ENCODE data around the gene CD248.
"Not testable (repeated sequence)": the region's sequence is repeated elsewhere in the genome, so short reads cannot be mapped to it uniquely, and the experiment has no call there.

The CD248 gene

DNA sequence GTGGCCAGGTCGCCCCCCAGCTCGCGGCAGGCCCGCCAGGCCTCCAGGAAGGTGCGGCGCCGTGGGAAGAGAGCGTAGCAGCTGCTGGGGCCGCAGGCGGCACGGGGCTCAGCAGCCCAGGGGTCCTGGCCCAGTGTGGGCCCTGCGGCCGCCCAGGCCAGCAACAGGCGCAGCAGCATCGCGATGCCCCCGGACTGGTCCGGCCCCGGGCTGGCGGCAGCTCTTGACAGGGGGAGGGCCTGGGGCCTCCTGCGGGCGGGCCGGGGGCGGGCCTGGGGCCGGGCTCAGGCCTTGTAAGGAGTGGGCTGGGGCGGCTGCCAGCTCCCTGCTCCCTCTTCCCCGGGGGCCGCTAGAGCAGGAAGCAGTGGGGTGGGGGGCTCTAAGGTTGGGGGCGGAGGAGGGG is at the start of gene CD248:
TSS of gene CD248 (minus strand) at position 196 of the 403 bp plus-strand sequence. CDS start at position 179, 17 bp downstream.
- ATAC-seq, result no peak

DNA sequence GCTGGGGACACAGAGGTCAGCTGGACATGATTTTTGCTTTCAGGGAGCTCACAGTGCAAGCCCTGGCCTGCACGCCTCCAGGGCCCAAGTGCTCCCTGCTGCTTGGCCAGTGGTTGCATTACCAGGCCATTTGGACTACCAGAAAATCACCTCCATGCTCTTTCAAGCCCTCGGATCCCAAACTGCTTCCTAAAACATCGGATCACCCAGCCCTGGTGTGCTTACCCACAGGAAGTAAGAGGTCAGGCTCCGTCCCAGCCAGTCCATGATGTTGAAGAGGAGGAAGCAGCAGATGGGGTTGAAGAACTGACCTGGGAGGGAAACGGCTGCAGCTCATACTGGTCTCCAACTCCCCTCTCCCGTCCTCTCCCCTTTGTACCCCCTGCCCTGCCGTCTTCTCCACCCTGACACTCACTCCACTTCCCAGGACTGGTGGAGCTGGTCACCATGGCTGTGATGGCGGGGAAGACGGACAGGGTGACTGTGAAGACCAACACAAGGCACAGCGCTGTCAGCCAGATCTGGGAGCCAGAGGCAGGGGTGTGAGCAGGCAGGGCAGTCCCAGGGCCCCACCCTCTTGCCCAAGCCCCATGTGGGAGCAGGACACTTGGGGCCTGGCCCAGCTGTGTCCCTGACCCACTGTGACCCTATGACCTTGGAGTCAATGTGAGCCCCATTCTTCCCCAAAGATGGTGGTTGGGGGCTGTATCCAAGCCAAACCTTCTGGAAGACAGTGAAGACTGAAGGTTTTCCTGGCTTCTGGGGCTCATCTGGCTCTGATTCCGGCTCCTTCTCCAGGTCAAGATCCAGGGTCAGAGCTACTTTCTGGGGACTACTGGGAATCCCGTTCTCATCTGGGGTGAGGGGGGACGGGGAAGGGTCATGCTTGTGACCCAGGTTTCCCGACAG is 49.1 kb upstream of the CD248 start:
- no peak for ATAC-seq

DNA sequence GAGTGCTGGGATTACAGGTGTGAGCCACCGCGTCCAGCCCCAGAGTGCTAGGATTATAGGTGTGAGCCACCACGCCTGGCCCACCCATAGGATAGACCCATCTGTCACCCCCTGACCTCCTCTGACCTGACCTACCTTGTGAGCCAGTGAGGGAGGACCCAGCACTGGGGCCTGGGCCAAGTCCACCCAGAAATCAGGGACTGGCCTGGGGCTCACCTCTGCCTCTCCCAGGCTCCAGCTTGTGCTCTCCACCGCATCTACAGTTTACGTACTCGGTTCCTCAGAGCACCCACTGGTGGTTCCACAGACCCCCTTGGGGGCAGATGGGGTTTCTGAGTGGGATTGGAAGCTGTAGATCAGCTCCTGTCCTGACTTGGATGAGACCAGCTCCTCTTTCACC is 48.3 kb upstream of the CD248 start:
- no peak for ATAC-seq

DNA sequence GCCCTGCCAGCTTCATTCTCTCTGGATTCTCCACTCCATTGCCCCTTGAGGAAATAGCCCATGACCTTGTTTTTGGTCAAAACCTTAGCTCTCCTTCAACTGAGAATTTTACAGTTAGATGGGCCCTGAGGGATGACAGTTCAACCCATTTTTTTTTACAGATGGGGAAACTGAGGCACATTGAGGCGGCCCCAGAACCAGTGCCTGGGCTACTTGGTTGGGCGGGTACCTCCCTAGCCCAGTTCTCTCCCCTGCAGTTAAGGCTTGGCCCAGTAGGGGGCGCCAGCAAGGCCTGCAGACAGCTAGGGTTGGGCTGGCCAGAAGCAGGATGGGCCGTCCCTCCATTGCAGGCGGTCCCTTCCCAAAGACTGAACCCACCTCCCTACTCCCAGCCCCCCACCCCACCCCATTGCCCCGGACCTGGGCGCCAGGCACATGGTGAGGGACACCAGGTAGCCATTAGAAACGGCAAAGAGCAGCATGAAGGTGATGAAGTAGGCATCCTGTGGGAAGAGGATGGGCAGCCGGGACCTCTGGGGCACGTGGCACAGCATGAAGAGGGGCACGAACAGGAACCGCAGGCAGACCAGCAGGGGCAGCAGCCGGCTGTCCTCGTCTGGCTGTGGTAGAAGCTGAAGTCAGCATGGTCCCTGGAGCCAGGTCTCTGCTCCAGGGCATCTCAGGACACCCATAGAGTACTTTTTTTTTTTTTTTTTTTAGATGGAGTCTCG is 47.1 kb upstream of the CD248 start:
- ATAC-seq, result peak; percentile 57 to 63

DNA sequence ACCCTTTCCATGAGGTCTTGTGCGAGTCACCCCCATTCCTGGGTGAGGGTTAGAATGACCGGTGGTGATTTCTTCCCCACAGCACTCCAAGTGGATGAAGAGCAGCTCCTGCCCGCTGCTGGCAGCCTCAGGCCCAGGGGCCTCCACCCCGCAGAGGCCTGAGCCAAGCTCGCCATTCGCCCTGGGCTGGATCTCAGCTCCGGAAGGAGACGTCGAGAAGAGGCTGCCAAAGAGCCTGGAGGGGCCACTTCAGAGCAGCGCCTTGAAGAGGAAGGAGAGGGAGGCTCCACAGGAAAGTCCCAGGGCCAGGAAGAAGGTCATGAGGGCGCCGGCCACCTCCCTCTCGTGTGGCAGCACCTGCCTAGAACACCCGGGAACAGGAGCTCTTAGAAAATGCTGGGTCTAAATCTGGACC is 46.4 kb upstream of the CD248 start:
- no peak for ATAC-seq

- ATAC-seq, result no peak
Measured at GRCh38 chr11:66362481-66363147, 45.8 kb upstream of the CD248 start.

- ATAC-seq, result no peak
Measured at GRCh38 chr11:66361502-66361941, 44.7 kb upstream of the CD248 start.

DNA sequence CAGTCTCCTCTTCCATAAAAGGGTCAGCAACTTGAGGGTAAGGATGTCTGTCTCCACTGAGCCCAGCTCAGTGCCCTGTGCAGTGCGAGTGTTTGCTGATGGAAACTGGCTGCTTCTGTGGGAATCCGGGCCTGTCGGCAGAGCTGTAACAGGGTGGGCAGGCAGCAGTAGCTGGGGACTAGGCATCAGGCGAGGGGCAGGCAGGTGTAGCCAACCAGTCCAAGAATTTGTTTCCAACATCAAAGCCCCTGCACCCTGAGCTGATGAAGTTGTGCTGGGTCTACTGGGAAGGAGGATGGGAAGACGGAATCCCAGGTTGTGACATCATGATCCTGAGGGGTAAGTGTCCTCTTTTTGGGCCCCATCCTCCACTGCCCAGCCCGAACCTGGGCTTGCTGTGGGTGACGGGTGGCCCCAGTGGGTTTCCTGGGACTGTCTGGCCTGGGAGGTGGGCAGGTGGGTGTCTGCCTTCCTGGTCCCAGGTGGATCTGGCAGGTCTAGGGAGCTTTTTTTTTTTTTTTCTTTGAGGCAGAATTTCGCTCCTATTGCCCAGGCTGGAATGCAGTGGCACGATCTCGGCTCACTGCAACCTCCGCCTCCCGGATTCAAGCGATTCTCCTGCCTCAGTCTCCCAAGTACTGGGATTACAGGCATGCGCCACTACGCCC is 43.7 kb upstream of the CD248 start:
- ATAC-seq, result no peak

DNA sequence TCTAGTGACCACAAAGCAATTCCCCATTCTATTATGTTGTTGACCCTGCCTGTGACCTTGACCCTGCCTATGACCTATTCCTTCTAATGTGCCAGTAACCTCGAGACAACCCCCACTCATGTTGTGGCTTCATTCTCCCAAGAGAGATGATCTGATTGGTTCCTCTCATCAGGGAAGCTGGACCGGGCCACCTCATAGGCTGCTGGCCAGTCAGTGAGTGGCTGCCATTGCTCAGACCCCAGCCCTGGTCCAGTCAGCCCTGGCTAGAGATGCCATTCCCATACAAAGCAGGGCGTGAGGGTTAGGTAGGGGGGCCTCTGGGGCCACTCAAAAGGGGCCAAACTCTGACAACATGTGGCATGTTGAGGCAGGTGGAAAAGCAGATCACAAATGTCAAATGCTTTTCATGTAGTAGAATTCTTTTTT is 42.8 kb upstream of the CD248 start:
- ATAC-seq, result no peak

DNA sequence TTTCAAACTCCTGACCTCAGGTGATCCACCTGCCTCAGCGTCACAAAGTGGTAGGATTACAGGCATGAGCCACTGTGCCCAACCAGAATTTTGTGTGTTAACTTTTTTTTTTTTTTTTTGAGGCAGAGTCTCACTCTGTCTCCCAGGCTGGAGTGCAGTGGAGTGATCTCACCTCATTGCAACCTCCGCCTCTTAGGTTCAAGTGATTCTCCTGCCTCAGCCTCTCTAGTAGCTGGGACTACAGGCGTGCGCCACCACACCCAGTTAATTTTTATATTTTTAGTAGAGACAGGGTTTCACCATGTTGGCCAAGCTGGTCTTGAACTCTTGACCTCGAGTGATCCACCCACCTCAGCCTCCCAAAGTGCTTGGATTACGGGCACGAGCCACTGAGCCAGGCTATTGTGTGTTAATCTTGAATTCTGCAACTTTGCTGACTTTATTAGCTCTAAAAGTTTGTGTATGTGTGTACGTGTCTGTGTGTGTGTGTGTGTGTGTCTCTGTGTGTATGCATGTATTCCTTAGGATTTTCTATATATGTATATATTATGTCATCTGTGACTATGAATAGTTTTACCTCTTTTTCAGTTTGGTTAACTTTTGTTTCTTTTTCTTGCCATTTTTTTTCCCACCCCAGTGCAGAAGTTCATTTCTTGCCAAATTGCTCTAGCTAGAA is 33.9 kb upstream of the CD248 start:
- ATAC-seq, result not testable (repeated sequence)

DNA sequence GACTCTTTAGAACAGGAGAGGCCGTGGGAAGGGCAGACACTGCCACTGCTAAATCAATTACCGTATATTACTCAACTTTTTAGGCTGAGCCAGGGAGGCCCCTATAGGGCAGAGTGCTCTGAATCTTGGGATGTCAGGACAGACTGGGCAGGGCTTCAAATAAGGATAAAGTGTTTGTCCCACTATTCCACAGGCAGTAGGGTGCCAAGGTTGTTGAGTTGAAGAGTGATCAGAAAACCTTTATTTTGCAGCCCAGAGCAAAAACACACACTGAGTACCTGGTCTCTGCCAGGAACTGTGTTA is 32.2 kb upstream of the CD248 start:
- no peak for ATAC-seq

- ATAC-seq, result peak; percentile 63 to 72
Measured at GRCh38 chr11:66347425-66348276, 30.8 kb upstream of the CD248 start, which contains the start of gene B4GAT1. Gene B4GAT1, minus strand, starts transcription at chr11:66347629. Its CDS starts 84 bp downstream, at chr11:66347545.

GRCh38 chr11:66346476-66347424 is 29.9 kb upstream of the CD248 start:
- ATAC-seq, result no peak

DNA sequence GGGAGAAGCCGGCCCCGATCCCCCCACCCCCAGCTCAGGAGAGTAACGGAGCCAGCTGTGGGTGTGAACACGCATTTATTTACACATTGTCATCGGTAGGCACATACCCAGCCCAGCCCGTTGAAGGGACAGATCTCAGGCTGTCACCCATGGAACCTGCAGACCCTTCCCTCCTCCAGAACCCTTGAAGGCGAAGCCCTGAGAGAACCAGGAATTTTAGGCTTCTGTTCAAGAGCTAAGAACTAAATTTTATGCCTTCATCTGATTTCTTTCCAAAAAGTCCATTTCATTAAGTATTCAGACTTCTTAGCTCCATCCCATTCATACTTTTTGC is 28.4 kb upstream of the CD248 start:
- ATAC-seq, result peak; percentile 5 to 6

- ATAC-seq, result peak; percentile 82 to 86
Measured at GRCh38 chr11:66344550-66345315, 27.9 kb upstream of the CD248 start, which contains the start of gene BRMS1. Gene BRMS1, minus strand, starts transcription at chr11:66345104. Its CDS starts 2,870 bp downstream, at chr11:66342234.

GRCh38 chr11:66343176-66343575 is 26.3 kb upstream of the CD248 start:
- ATAC-seq, result no peak

DNA sequence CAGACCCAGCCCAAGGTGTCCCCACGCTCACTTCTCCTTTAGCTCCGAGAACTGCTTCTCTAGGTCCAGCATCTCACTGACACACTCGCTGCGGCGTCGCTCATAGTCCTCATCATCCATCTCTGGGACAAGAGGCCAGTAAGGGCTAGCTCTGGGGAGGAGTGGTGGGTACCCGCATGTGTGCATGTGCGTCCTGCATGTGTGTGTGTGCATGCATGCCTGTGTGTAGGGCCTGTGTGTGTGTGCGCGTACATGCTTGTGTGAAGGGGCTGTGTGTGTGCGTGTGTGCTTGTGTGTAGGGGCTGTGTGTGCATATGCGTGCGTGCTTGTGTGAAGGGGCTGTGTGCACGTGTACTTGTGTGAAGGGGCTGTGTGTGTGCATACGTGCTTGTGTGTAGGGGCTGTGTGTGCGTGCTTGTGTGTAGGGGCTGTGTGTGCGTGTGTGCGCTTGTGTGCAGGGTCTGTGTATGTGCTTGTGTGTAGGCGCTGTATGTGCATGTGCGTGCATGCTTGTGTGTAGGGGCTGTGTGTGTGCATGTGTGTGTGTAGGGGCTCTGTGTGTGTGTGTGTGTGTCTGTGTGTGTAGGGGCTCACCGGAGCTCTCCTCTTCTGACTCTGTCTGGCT is 24.8 kb upstream of the CD248 start:
- no peak for ATAC-seq

Data from activated CD4-positive, CD25-positive, alpha-beta regulatory T cell treated with anti-CD3 and anti-CD28 coated beads, Interleukin-2, amount 50 U/mL, for 24 hours (primary cell).